Endometrium (tissue), 2 donors: ENCODE measurements around the gene ZNF521.

Experiments
- FAIRE-seq: peaks from 2 replicates; lab custom pipeline; 2012; peaks lifted over from hg19 to GRCh38; lab: Jason Lieb, UNC
- donor health status: control.
- donor health status: control.

ZNF521 gene

DNA sequence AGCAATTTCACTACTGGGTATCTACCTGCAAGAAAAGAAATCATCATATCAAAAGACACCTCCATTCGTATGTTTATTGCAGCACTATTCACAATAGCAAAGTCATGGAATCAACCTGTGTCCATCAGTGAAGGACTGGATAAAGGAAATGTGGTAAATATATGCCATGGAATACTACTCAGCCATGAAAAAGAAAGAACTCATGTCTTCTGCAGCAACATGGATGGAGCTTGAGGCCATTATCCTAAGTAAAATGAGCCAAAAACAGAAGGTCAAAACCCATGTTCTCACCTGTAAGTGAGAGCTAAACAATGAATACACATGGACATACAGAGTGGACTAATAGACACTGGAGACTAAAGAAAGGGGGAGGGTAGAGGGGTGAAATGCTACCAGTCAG, 322.2 kb downstream of the ZNF521 start:
- no peak for FAIRE-seq

- FAIRE-seq = no peak
Observed at GRCh38 chr18:25019931-25020330, 332.0 kb downstream of the ZNF521 start.

DNA sequence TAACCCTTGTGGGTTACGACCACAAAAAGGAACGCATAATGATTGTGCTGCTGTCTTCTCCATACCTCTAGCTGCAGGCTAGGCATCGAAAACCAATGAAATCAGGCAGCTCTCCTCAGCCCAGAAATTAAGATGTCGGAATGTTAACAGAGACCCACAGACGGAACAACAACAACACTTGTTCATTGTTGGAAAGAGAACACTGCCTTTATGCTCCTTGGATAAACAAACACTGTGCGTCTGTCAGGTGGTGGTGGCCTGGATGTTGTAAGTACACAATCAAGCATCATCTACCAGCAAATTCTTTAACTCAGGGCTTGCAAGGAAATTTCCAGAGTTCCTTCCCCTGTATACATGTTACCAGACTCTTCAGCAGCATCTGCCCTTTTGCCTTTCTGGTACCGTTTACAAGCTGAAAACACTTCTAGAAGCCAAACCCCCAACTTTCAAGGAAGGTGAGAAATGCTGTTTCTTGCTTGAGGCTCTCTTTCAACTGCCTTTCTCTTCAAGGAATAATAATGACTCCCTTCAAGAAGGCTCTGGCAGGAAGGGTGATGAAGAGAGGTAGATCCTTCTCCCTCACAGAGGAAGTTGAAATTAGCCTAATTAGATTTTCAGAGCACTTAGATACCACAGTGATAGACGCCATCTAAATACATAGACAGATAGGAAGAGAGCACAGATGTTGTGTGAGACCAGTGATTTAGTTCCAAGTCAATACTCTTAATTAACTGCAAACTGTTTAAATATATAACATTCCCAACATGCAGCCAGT, 332.7 kb downstream of the ZNF521 start:
- FAIRE-seq = no peak

DNA sequence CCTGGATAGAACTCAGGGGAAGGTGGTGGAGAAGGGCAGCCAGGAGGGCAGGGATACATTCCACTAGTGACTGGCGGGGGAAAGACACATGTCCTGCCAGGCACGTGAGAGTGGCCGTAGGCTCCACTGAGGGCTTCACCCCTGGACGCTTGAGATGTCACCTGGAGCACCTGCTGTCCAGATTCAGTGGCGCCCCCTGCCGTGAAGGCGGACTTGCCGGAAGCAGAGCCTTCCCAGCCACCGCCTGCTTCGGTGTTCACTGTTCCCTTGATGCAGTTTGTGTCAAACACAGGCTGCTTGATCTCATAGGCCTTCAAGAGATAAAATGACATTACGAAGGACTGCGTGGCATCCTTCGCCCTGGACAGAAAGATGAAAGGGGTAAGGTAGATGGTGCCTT, 335.3 kb downstream of the ZNF521 start:
- FAIRE-seq = no peak

DNA sequence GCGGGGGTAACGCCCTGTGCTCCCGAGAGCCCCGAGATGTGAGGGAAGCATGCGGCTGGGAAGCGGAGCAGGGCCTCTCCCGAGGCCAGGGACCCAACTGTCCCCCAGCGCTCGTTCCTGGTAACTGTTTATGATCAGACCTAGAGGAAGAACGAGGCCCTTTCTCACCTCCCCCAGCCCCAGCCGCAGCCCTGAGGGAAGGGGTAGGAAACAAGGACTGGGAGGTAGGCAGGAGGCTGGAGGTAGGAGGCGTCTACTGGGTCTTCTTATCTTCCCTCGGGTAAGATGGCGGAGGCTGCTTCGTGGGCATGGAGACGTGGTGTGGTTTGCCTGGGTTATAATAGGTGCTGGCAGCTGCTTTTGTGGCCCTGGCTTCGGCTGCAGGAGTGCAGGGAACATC, 335.8 kb downstream of the ZNF521 start:
- FAIRE-seq = no peak
